CD8-positive, alpha-beta memory T cell (primary cell): ENCODE results near the gene ZNF740. TPM values are rescaled to one million over a fixed set of nuclear protein-coding genes. Genes with fewer than 3 reads are reported as not detected.

Experiments
- CTCF ChIA-PET: fragments of 350-600 bp; sonication (Branson Sonifier 250); formaldehyde crosslinking; loops from one replicate; lab custom pipeline; 2021; ENCODE audit warnings: antibody characterized with exemption; lab: Charles Lee
- POLR2A ChIA-PET: fragments of 350-600 bp; sonication (Branson Sonifier 250); formaldehyde crosslinking; loops from one replicate; lab custom pipeline; 2021; ENCODE audit warnings: antibody characterized with exemption; lab: Charles Lee
- DNase-seq, 5 donors: peaks; one replicate each; pipeline versions ENCODE4 v3.0.0 to v3.0.0-alpha.2; 2020 to 2022; ENCODE audit warnings: mixed read lengths in 1 of 5
- H3K27ac ChIP-seq: one replicate; pipeline ENCODE4 v1.7.0; 2013; ENCODE audit warnings: low read depth, mild to moderate bottlenecking, low read length, moderate library complexity
- H3K27me3 ChIP-seq: 2 replicates; pipeline ENCODE4 v1.7.0; 2013; ENCODE audit warnings: low read length, mild to moderate bottlenecking; ENCODE audit not compliant: insufficient read depth, poor library complexity, severe bottlenecking
- H3K36me3 ChIP-seq: 2 replicates; pipeline ENCODE4 v1.7.0; 2013; ENCODE audit warnings: mild to moderate bottlenecking, low read length, moderate library complexity; ENCODE audit not compliant: insufficient read depth
- H3K4me1 ChIP-seq: 2 replicates; pipeline ENCODE4 v1.7.0; 2013; ENCODE audit warnings: mild to moderate bottlenecking, low read length, moderate library complexity; ENCODE audit not compliant: insufficient read depth
- H3K4me3 ChIP-seq: 2 replicates; pipeline ENCODE4 v1.7.0; 2013; ENCODE audit warnings: mild to moderate bottlenecking, low read length
- H3K9me3 ChIP-seq: 2 replicates; pipeline ENCODE4 v1.7.0; 2013; ENCODE audit warnings: mild to moderate bottlenecking, low read length
- H3K27ac Mint-ChIP-seq, 8 donors: one replicate each; pipeline ENCODE4 v1.8.0; 2020 to 2021; ENCODE audit warnings: mixed read lengths in 8 of 8, mild to moderate bottlenecking in 6 of 8, inconsistent platforms in 3 of 8, moderate library complexity in 3 of 8
- H3K27me3 Mint-ChIP-seq, 2 donors: one replicate each; pipeline ENCODE4 v1.8.0; 2020 to 2021; ENCODE audit warnings: mixed read lengths in 2 of 2, mild to moderate bottlenecking in 1 of 2, moderate library complexity in 1 of 2
- H3K36me3 Mint-ChIP-seq, 3 donors: one replicate each; pipeline ENCODE4 v1.8.0; 2020 to 2021; ENCODE audit warnings: mixed read lengths in 3 of 3, inconsistent platforms in 1 of 3, mild to moderate bottlenecking in 1 of 3
- H3K4me1 Mint-ChIP-seq, 3 donors: one replicate each; pipeline ENCODE4 v1.8.0; 2020 to 2021; ENCODE audit warnings: mixed read lengths in 3 of 3, inconsistent platforms in 1 of 3, mild to moderate bottlenecking in 1 of 3
- H3K4me3 Mint-ChIP-seq, 7 donors: one replicate each; pipeline ENCODE4 v1.8.0; 2020 to 2021; ENCODE audit warnings: mixed read lengths in 7 of 7, mild to moderate bottlenecking in 6 of 7, moderate library complexity in 4 of 7, inconsistent platforms in 2 of 7
- H3K9me3 Mint-ChIP-seq, 5 donors: one replicate each; pipeline ENCODE4 v1.8.0; 2020 to 2022; ENCODE audit warnings: mixed read lengths in 5 of 5, mild to moderate bottlenecking in 3 of 5, moderate library complexity in 2 of 5, inconsistent platforms in 1 of 5
- polyA plus RNA-seq: library from polyadenylated mRNA; unstranded; fragments of 300-500 nt; fragmentation: Illumina TruSeq; gene quantifications from one replicate; pipeline ENCODE4 v1.2.3, GENCODE V29; 2021
- total RNA-seq, 2 experiments: library from RNA; stranded (reverse); gene quantifications; one replicate each; pipeline ENCODE4 v1.2.3, GENCODE V29; 2021

The ZNF740 gene
- total and polyA plus RNA-seq, 3 experiments from 2014 or later: 3.3 to 52.0 (median 50.4) TPM

- Mint-ChIP-seq H3K4me1 (peaks cover 73 to 85% (median 84%) of the 10 kb centered on the region in 3 donors), H3K27me3 (no peaks in the 10 kb centered on the region), H3K9me3 (no peaks in the 10 kb centered on the region), H3K4me3 (peak overlapping the region; percentile 93 to 99 (median 96)), H3K27ac (peak overlapping the region; percentile 86 to 98 (median 96)), H3K36me3 (peaks cover 0 to 28% (median 5%) of the 10 kb centered on the region in 3 donors)
- H3K4me3 ChIP-seq: peak overlapping the region; percentile 96
- no peaks in the 10 kb centered on the region for H3K36me3 ChIP-seq
- H3K27me3 ChIP-seq: no peaks in the 10 kb centered on the region
- CTCF ChIA-PET: interaction anchor here (0.7 to 13.9 kb wide), 16 partner anchors 8 to 125 kb away, joined by 3 to 166 read pairs (median 6); partner anchors contain the start of genes AAAS, CSAD, ESPL1 and ITGB7
- POLR2A ChIA-PET: interaction anchor here (0.6 to 3.0 kb wide), 15 partner anchors 11 to 160 kb away, joined by 3 to 25 read pairs (median 6); partner anchors contain the start of genes AAAS, CSAD, ESPL1 and ITGB7
- DNase-seq: peak; percentile 64 to 90 (median 74)
- H3K27ac ChIP-seq: peak overlapping the region; percentile 57
- peaks cover 69% of the 10 kb centered on the region for H3K4me1 ChIP-seq
- no peaks in the 10 kb centered on the region for H3K9me3 ChIP-seq
Observed at GRCh38 chr12:53219956-53220693, 39.6 kb downstream of the ZNF740 start.

GRCh38 chr12:53220694-53221202 lies 40.2 kb downstream of the ZNF740 start:
- peak; percentile 67 to 86 (median 75) for DNase-seq

GRCh38 chr12:53221203-53222080 lies 40.9 kb downstream of the ZNF740 start:
- POLR2A ChIA-PET: interaction anchor here (0.5 to 3.0 kb wide), 9 partner anchors 10 to 229 kb away, joined by 3 to 25 read pairs (median 4); partner anchors contain the start of genes ESPL1 and ITGB7
- peak overlapping the region; percentile 93 to 99 (median 96) for H3K4me3 Mint-ChIP-seq
- H3K27me3 Mint-ChIP-seq: no peaks in the 10 kb centered on the region

More at GRCh38 chr12:53220694-53221202, 40.2 kb downstream of the ZNF740 start:
- Mint-ChIP-seq H3K27me3 (no peaks in the 10 kb centered on the region), H3K4me3 (peak overlapping the region; percentile 93 to 99 (median 96)), H3K36me3 (peaks cover 0 to 22% (median 4%) of the 10 kb centered on the region in 3 donors), H3K27ac (peak overlapping the region; percentile 90 to 98 (median 96)), H3K4me1 (peaks cover 76 to 85% (median 85%) of the 10 kb centered on the region in 3 donors), H3K9me3 (no peaks in the 10 kb centered on the region)
- H3K27me3 ChIP-seq: no peaks in the 10 kb centered on the region
- peaks cover 72% of the 10 kb centered on the region for H3K4me1 ChIP-seq
- ChIA-PET POLR2A (interaction anchor here (0.7 to 3.0 kb wide), 13 partner anchors 11 to 118 kb away, joined by 3 to 25 read pairs (median 7); partner anchors contain the start of genes AAAS, CSAD, ESPL1 and ITGB7), CTCF (interaction anchor here (0.7 to 13.9 kb wide), 14 partner anchors 8 to 125 kb away, joined by 3 to 166 read pairs (median 6); partner anchors contain the start of genes AAAS, ESPL1 and ITGB7)
- peak overlapping the region; percentile 96 for H3K4me3 ChIP-seq
- H3K27ac ChIP-seq: peak overlapping the region; percentile 87
- no peaks in the 10 kb centered on the region for H3K36me3 ChIP-seq
- no peaks in the 10 kb centered on the region for H3K9me3 ChIP-seq

GRCh38 chr12:53222170-53222721 lies 41.7 kb downstream of the ZNF740 start:
- ChIA-PET CTCF (interaction anchor here (1.6 to 12.5 kb wide), 4 partner anchors 8 to 99 kb away, joined by 4 to 165 read pairs (median 10); partner anchors contain the start of genes AAAS and ESPL1), POLR2A (interaction anchor here (1.4 kb wide), 1 partner anchor 15 kb away, joined by 5 read pairs; the partner anchor contains the start of gene ITGB7)
- Histone ChIP-seq H3K4me1 (peaks cover 59% of the 10 kb centered on the region), H3K9me3 (no peaks in the 10 kb centered on the region), H3K36me3 (no peaks in the 10 kb centered on the region), H3K4me3 (peak overlapping the region; percentile 43), H3K27me3 (no peaks in the 10 kb centered on the region), H3K27ac (peak overlapping the region; percentile 57)
- peak overlapping the region; percentile 79 to 98 (median 93) for H3K27ac Mint-ChIP-seq
- no peaks in the 10 kb centered on the region for H3K9me3 Mint-ChIP-seq
- H3K4me1 Mint-ChIP-seq: peaks cover 68 to 80% (median 80%) of the 10 kb centered on the region in 3 donors
- no peaks in the 10 kb centered on the region for H3K27me3 Mint-ChIP-seq
- DNase-seq: peak in 1 of 5 donors; percentile 45
- H3K36me3 Mint-ChIP-seq: peaks cover 0 to 21% (median 4%) of the 10 kb centered on the region in 3 donors
- H3K4me3 Mint-ChIP-seq: peak overlapping the region; percentile 72 to 85 (median 82)

More at GRCh38 chr12:53221203-53222080, 40.9 kb downstream of the ZNF740 start:
- peak in 4 of 5 donors; percentile 42 to 71 (median 62) for DNase-seq
- Mint-ChIP-seq H3K27ac (peak overlapping the region; percentile 90 to 98 (median 96)), H3K9me3 (no peaks in the 10 kb centered on the region), H3K4me1 (peaks cover 72 to 82% (median 81%) of the 10 kb centered on the region in 3 donors), H3K36me3 (peaks cover 0 to 17% (median 0%) of the 10 kb centered on the region in 3 donors)
- Histone ChIP-seq H3K27ac (peak overlapping the region; percentile 87), H3K27me3 (no peaks in the 10 kb centered on the region), H3K36me3 (no peaks in the 10 kb centered on the region), H3K9me3 (no peaks in the 10 kb centered on the region), H3K4me1 (peaks cover 67% of the 10 kb centered on the region), H3K4me3 (peak overlapping the region; percentile 96)
- CTCF ChIA-PET: interaction anchor here (1.0 to 13.9 kb wide), 6 partner anchors 8 to 47 kb away, joined by 3 to 166 read pairs (median 8); partner anchors contain the start of genes ESPL1 and ITGB7

- peak overlapping the region; percentile 61 to 85 (median 82) for H3K4me3 Mint-ChIP-seq
- Histone ChIP-seq H3K9me3 (no peaks in the 10 kb centered on the region), H3K27ac (no peak overlapping the region), H3K4me1 (peaks cover 53% of the 10 kb centered on the region), H3K36me3 (no peaks in the 10 kb centered on the region), H3K4me3 (no peak overlapping the region), H3K27me3 (no peaks in the 10 kb centered on the region)
- H3K9me3 Mint-ChIP-seq: no peaks in the 10 kb centered on the region
- POLR2A ChIA-PET: interaction anchor here (0.7 to 1.4 kb wide), 2 partner anchors 16 to 93 kb away, joined by 5 to 7 read pairs; partner anchors contain the start of gene ITGB7
- DNase-seq: no peak
- H3K36me3 Mint-ChIP-seq: peaks cover 0 to 21% (median 4%) of the 10 kb centered on the region in 3 donors
- CTCF ChIA-PET: interaction anchor here (0.7 to 1.9 kb wide), 4 partner anchors 9 to 98 kb away, joined by 4 to 13 read pairs (median 6); partner anchors contain the start of genes AAAS and ESPL1
- H3K27me3 Mint-ChIP-seq: no peaks in the 10 kb centered on the region
- H3K4me1 Mint-ChIP-seq: peaks cover 64 to 77% (median 74%) of the 10 kb centered on the region in 3 donors
- H3K27ac Mint-ChIP-seq: peak overlapping the region; percentile 79 to 98 (median 93)
Observed at GRCh38 chr12:53222806-53223261, 42.3 kb downstream of the ZNF740 start.

- CTCF ChIA-PET: interaction anchor here (0.7 to 1.9 kb wide), 4 partner anchors 10 to 98 kb away, joined by 4 to 13 read pairs (median 6); partner anchors contain the start of genes AAAS and ESPL1
- peak overlapping the region; percentile 79 to 98 (median 93) for H3K27ac Mint-ChIP-seq
- H3K4me1 ChIP-seq: peaks cover 46% of the 10 kb centered on the region
Observed at GRCh38 chr12:53223389-53224060, 43.0 kb downstream of the ZNF740 start.

More at GRCh38 chr12:53223389-53224060, 43.0 kb downstream of the ZNF740 start:
- H3K36me3 Mint-ChIP-seq: peaks cover 0 to 21% (median 4%) of the 10 kb centered on the region in 3 donors
- H3K4me3 Mint-ChIP-seq: peak overlapping the region; percentile 71 to 83 (median 82)
- peak in 2 of 5 donors; percentile 30 to 51 for DNase-seq
- H3K4me3 ChIP-seq: peak overlapping the region; percentile 8
- H3K36me3 ChIP-seq: no peaks in the 10 kb centered on the region
- no peaks in the 10 kb centered on the region for H3K9me3 Mint-ChIP-seq
- peaks cover 61 to 77% (median 67%) of the 10 kb centered on the region in 3 donors for H3K4me1 Mint-ChIP-seq
- H3K27me3 Mint-ChIP-seq: no peaks in the 10 kb centered on the region
- no peaks in the 10 kb centered on the region for H3K9me3 ChIP-seq
- no peak overlapping the region for H3K27ac ChIP-seq
- POLR2A ChIA-PET: interaction anchor here (0.6 to 1.4 kb wide), 5 partner anchors 16 to 278 kb away, joined by 3 to 7 read pairs (median 5); partner anchors contain the start of genes CSAD, ITGB7, TARBP2 and ZNF740
- no peaks in the 10 kb centered on the region for H3K27me3 ChIP-seq
